ENCODE results near the gene CEP131. TPM values are rescaled to one million over a fixed set of nuclear protein-coding genes. Genes with fewer than 3 reads are reported as not detected.

The CEP131 gene
- total RNA-seq, 4 donors from 2014 or later, result 5.5 to 8.1 (median 6.0) TPM

GRCh38 chr17:81153340-81153803 lies 69.4 kb downstream of the CEP131 start:
- DNase-seq, result no peak
- 49 to 79% methylated on average over 14 to 17 of the region's 17 CpGs for WGBS, 2 donors
- intact Hi-C loops (cut with DNase I), result no loop called here
- Histone ChIP-seq H3K9me3 (no peaks in the 10 kb centered on the region), H3K4me1 (no peaks in the 10 kb centered on the region), H3K27ac (no peak overlapping the region), H3K4me3 (no peak overlapping the region), H3K27me3 (peaks cover 0 to 38% (median 0%) of the 10 kb centered on the region in 4 donors), H3K36me3 (no peaks in the 10 kb centered on the region)
- TF ChIP-seq CTCF (IDR thresholded peaks at IDR 0.05) (no peak), POLR2A (IDR thresholded peaks at IDR 0.05) (no peak)

- Histone ChIP-seq H3K36me3 (no peaks in the 10 kb centered on the region), H3K4me1 (no peaks in the 10 kb centered on the region), H3K27ac (no peak overlapping the region), H3K4me3 (no peak overlapping the region), H3K9me3 (no peaks in the 10 kb centered on the region), H3K27me3 (peaks cover 0 to 38% (median 0%) of the 10 kb centered on the region in 4 donors)
- no peak for DNase-seq
- no peak for TF ChIP-seq CTCF (IDR thresholded peaks at IDR 0.05)
- no peak for TF ChIP-seq POLR2A (IDR thresholded peaks at IDR 0.05)
- intact Hi-C loops (cut with DNase I), result no loop called here
- 67 to 74% methylated on average over 5 to 8 of the region's 8 CpGs for WGBS, 2 donors
Observed at GRCh38 chr17:81152288-81152828, 70.4 kb downstream of the CEP131 start.

- no peaks in the 10 kb centered on the region for H3K36me3 ChIP-seq
- peak overlapping the region in 1 of 4 donors; percentile 46 for H3K27ac ChIP-seq
- H3K4me1 ChIP-seq, result no peaks in the 10 kb centered on the region
- H3K9me3 ChIP-seq, result no peaks in the 10 kb centered on the region
- TF ChIP-seq CTCF (IDR thresholded peaks at IDR 0.05) (no peak), POLR2A (IDR thresholded peaks at IDR 0.05) (no peak)
- no peak overlapping the region for H3K4me3 ChIP-seq
- peaks cover 0 to 38% (median 0%) of the 10 kb centered on the region in 4 donors for H3K27me3 ChIP-seq
- DNase-seq, result no peak
- 58% methylated on average over 9 of the region's 13 CpGs; no CpG with 5 or more reads in 1 of the 2 donors for WGBS, 2 donors
- intact Hi-C loops (cut with DNase I), result no loop called here
Observed at GRCh38 chr17:81151278-81151677, 71.5 kb downstream of the CEP131 start.

GRCh38 chr17:81150377-81151077 lies 72.2 kb downstream of the CEP131 start:
- intact Hi-C loops (cut with DNase I), result no loop called here
- no peak overlapping the region for H3K4me3 ChIP-seq
- no peaks in the 10 kb centered on the region for H3K36me3 ChIP-seq
- H3K9me3 ChIP-seq, result no peaks in the 10 kb centered on the region
- peaks cover 0 to 38% (median 0%) of the 10 kb centered on the region in 4 donors for H3K27me3 ChIP-seq
- H3K27ac ChIP-seq, result peak overlapping the region in 1 of 4 donors; percentile 46
- no peak for DNase-seq
- H3K4me1 ChIP-seq, result no peaks in the 10 kb centered on the region
- WGBS, 2 donors, result 63 to 100% methylated on average over 1 to 4 of the region's 14 CpGs
- TF ChIP-seq POLR2A (IDR thresholded peaks at IDR 0.05) (no peak), CTCF (IDR thresholded peaks at IDR 0.05) (no peak)

- H3K4me3 ChIP-seq, result no peak overlapping the region
- H3K4me1 ChIP-seq, result no peaks in the 10 kb centered on the region
- no peaks in the 10 kb centered on the region for H3K9me3 ChIP-seq
- no peak for DNase-seq
- 62 to 63% methylated on average over 5 to 11 of the region's 14 CpGs for WGBS, 2 donors
- peaks cover 0 to 40% (median 0%) of the 10 kb centered on the region in 4 donors for H3K27me3 ChIP-seq
- H3K36me3 ChIP-seq, result no peaks in the 10 kb centered on the region
- no peak overlapping the region for H3K27ac ChIP-seq
- intact Hi-C loops (cut with DNase I), result no loop called here
- TF ChIP-seq POLR2A (IDR thresholded peaks at IDR 0.05), result no peak
- no peak for TF ChIP-seq CTCF (IDR thresholded peaks at IDR 0.05)
Observed at GRCh38 chr17:81148986-81149533, 73.7 kb downstream of the CEP131 start.
